ENCODE measurements around the gene SPATA21.
"Not testable (repeated sequence)": the region's sequence is repeated elsewhere in the genome, so short reads cannot be mapped to it uniquely, and the experiment has no call there.

Gene SPATA21

GRCh38 chr1:16436946-16437474 lies at the start of gene SPATA21:
Gene SPATA21, minus strand, starts transcription at chr1:16437424. Its CDS starts 6,053 bp downstream, at chr1:16431371.
- no peak for DNase-seq

GRCh38 chr1:16487011-16487410 lies 49.8 kb upstream of the SPATA21 start:
- not testable (repeated sequence) for DNase-seq

- not testable (repeated sequence) for DNase-seq
Measured at GRCh38 chr1:16486316-16486715, 49.1 kb upstream of the SPATA21 start.

GRCh38 chr1:16484931-16485330 lies 47.7 kb upstream of the SPATA21 start:
- DNase-seq = no peak

- DNase-seq = no peak
Measured at GRCh38 chr1:16484501-16484835, 47.2 kb upstream of the SPATA21 start.

GRCh38 chr1:16483639-16484500 lies 46.6 kb upstream of the SPATA21 start:
- DNase-seq = not testable (repeated sequence)

GRCh38 chr1:16483146-16483545 lies 45.9 kb upstream of the SPATA21 start:
- not testable (repeated sequence) for DNase-seq

GRCh38 chr1:16478091-16478490 lies 40.9 kb upstream of the SPATA21 start:
- DNase-seq = no peak

- DNase-seq = not testable (repeated sequence)
Measured at GRCh38 chr1:16475771-16476770, 38.8 kb upstream of the SPATA21 start.

- DNase-seq = not testable (repeated sequence)
Measured at GRCh38 chr1:16474891-16475290, 37.7 kb upstream of the SPATA21 start.

- no peak for DNase-seq
Measured at GRCh38 chr1:16474166-16474800, 37.1 kb upstream of the SPATA21 start.

GRCh38 chr1:16468558-16468957 lies 31.3 kb upstream of the SPATA21 start:
- DNase-seq = no peak

- no peak for DNase-seq
Measured at GRCh38 chr1:16464917-16465625, 27.8 kb upstream of the SPATA21 start.

- no peak for DNase-seq
Measured at GRCh38 chr1:16462773-16463330, 25.6 kb upstream of the SPATA21 start.

GRCh38 chr1:16461681-16462080 lies 24.5 kb upstream of the SPATA21 start:
- DNase-seq = no peak

GRCh38 chr1:16459352-16459925 lies 22.2 kb upstream of the SPATA21 start:
- no peak for DNase-seq

GRCh38 chr1:16458831-16459230 lies 21.6 kb upstream of the SPATA21 start:
- no peak for DNase-seq

- DNase-seq = not testable (repeated sequence)
Measured at GRCh38 chr1:16456151-16456550, 18.9 kb upstream of the SPATA21 start.

GRCh38 chr1:16454909-16455308 lies 17.7 kb upstream of the SPATA21 start:
- not testable (repeated sequence) for DNase-seq

GRCh38 chr1:16451841-16452528 lies 14.8 kb upstream of the SPATA21 start:
- DNase-seq = no peak

Data from NCI-H2171 (cell line).